ENCODE data around the gene KCNQ1OT1.

The KCNQ1OT1 gene

GRCh38 chr11:2653930-2654739, 45.7 kb downstream of the KCNQ1OT1 start:
- Histone ChIP-seq H4K20me1 (ENCODE audit: insufficient read depth, low read length) (no peaks in the 10 kb centered on the region), H3K9ac (ENCODE audit: low read length) (no peak overlapping the region), H3F3A (ENCODE audit: insufficient read depth, low read length) (no peaks in the 10 kb centered on the region), H3K4me3 (ENCODE audit: low read length) (no peak overlapping the region), H3K4me1 (ENCODE audit: low read length) (peaks cover 6% of the 10 kb centered on the region; the same call in 1 of the 2 replicates), H3K79me2 (ENCODE audit: low read length) (no peaks in the 10 kb centered on the region), H3K9me2 (replicated peaks; ENCODE audit: insufficient read depth, low read length) (no peaks in the 10 kb centered on the region), H3K36me3 (replicated peaks; ENCODE audit: insufficient read depth, low read length) (no peaks in the 10 kb centered on the region), H3K4me2 (ENCODE audit: low read depth, low read length) (no peak overlapping the region), H3K9me3 (replicated peaks; ENCODE audit: insufficient read depth, low read length) (no peaks in the 10 kb centered on the region), H2AFZ (ENCODE audit: low read length) (no peak overlapping the region), H3K27ac (ENCODE audit: low read length) (no peak overlapping the region), H3K27me3 (replicated peaks; ENCODE audit: insufficient read depth, low read length) (no peaks in the 10 kb centered on the region)
- TF ChIP-seq EZH2 (optimal IDR thresholded peaks at IDR 0.05; ENCODE audit: low read depth, low read length) (no peak), CTCF (IDR thresholded peaks at IDR 0.05; ENCODE audit: low read length) (no peak), EZH2phosphoT487 (IDR thresholded peaks at IDR 0.05; ENCODE audit: low read length) (no peak)
- no peak for DNase-seq

- Histone ChIP-seq H3K4me1 (ENCODE audit: low read length) (no peaks in the 10 kb centered on the region), H2AFZ (ENCODE audit: low read length) (no peak overlapping the region), H3K9me3 (replicated peaks; ENCODE audit: insufficient read depth, low read length) (no peaks in the 10 kb centered on the region), H4K20me1 (ENCODE audit: insufficient read depth, low read length) (no peaks in the 10 kb centered on the region), H3K9ac (ENCODE audit: low read length) (no peak overlapping the region), H3K9me2 (replicated peaks; ENCODE audit: insufficient read depth, low read length) (no peaks in the 10 kb centered on the region), H3K79me2 (ENCODE audit: low read length) (no peaks in the 10 kb centered on the region), H3K36me3 (replicated peaks; ENCODE audit: insufficient read depth, low read length) (no peaks in the 10 kb centered on the region), H3K4me3 (ENCODE audit: low read length) (no peak overlapping the region), H3K4me2 (ENCODE audit: low read depth, low read length) (no peak overlapping the region), H3F3A (ENCODE audit: insufficient read depth, low read length) (no peaks in the 10 kb centered on the region), H3K27ac (ENCODE audit: low read length) (no peak overlapping the region), H3K27me3 (replicated peaks; ENCODE audit: insufficient read depth, low read length) (no peaks in the 10 kb centered on the region)
- TF ChIP-seq EZH2 (optimal IDR thresholded peaks at IDR 0.05; ENCODE audit: low read depth, low read length) = no peak
- DNase-seq = no peak
Observed at GRCh38 chr11:2653198-2653551, 46.6 kb downstream of the KCNQ1OT1 start.

GRCh38 chr11:2652333-2653197, 47.2 kb downstream of the KCNQ1OT1 start:
- H3K9me3 ChIP-seq (replicated peaks; ENCODE audit: insufficient read depth, low read length) = no peaks in the 10 kb centered on the region
- H3K9me2 ChIP-seq (replicated peaks; ENCODE audit: insufficient read depth, low read length) = no peaks in the 10 kb centered on the region
- no peak for TF ChIP-seq EZH2phosphoT487 (IDR thresholded peaks at IDR 0.05; ENCODE audit: low read length)
- TF ChIP-seq EZH2 (optimal IDR thresholded peaks at IDR 0.05; ENCODE audit: low read depth, low read length) = no peak
- TF ChIP-seq CTCF (IDR thresholded peaks at IDR 0.05; ENCODE audit: low read length) = no peak
- no peaks in the 10 kb centered on the region for H3K36me3 ChIP-seq (replicated peaks; ENCODE audit: insufficient read depth, low read length)
- no peak overlapping the region for H3K27ac ChIP-seq (ENCODE audit: low read length)
- H4K20me1 ChIP-seq (ENCODE audit: insufficient read depth, low read length) = no peaks in the 10 kb centered on the region
- no peak overlapping the region for H3K9ac ChIP-seq (ENCODE audit: low read length)
- H2AFZ ChIP-seq (ENCODE audit: low read length) = no peak overlapping the region
- no peaks in the 10 kb centered on the region for H3K27me3 ChIP-seq (replicated peaks; ENCODE audit: insufficient read depth, low read length)
- DNase-seq = no peak
- H3K4me1 ChIP-seq (ENCODE audit: low read length) = no peaks in the 10 kb centered on the region
- no peaks in the 10 kb centered on the region for H3K79me2 ChIP-seq (ENCODE audit: low read length)
- no peaks in the 10 kb centered on the region for H3F3A ChIP-seq (ENCODE audit: insufficient read depth, low read length)
- H3K4me3 ChIP-seq (ENCODE audit: low read length) = no peak overlapping the region
- H3K4me2 ChIP-seq (ENCODE audit: low read depth, low read length) = no peak overlapping the region
